ENCODE measurements around the gene JOSD1.

The JOSD1 gene

DNA sequence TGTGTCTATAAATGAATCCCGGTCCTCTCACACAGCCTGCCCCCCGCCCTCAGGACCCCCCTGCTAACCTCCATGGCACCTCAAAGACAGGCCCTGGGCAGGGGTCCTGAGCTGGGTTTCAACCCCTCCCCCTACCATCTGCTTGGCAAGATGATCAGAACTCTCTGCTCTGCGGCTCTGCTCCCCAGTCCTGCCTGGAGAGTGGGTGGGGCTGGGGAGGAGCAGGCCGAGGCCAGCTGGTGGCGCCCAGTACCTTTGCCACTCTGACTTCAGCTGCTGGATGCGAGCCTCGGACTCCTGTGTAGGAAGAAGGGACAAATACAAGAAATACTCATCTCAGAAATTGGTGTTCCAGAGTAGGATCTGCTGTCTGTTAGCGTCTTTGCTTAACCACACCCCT, 40.0 kb upstream of the JOSD1 start:
- H3K27me3 ChIP-seq (ENCODE audit: insufficient read depth, low read length): no peaks in the 10 kb centered on the region
- no peak overlapping the region for H4K91ac ChIP-seq (ENCODE audit: low read depth, low read length)
- no peaks in the 10 kb centered on the region for H3K79me2 ChIP-seq (ENCODE audit: control insufficient read depth, insufficient read depth, low read length, poor library complexity)
- peaks cover 83 to 85% of the 10 kb centered on the region in 2 experiments for H3K36me3 ChIP-seq (ENCODE audit: control insufficient read depth in 1 of 2, insufficient read depth in 2 of 2, low read length in 2 of 2)
- no peak overlapping the region for H3K23ac ChIP-seq (ENCODE audit: low read length)
- no peak overlapping the region for H4K12ac ChIP-seq (ENCODE audit: low read depth, low read length)
- no peak overlapping the region for H2AK5ac ChIP-seq (ENCODE audit: low read length)
- no peak overlapping the region for H3K4ac ChIP-seq (ENCODE audit: low read depth, low read length)
- no peak for DNase-seq
- no peak overlapping the region for H2AFZ ChIP-seq (ENCODE audit: insufficient read depth, low read length, poor library complexity)
- no peak overlapping the region for H4K8ac ChIP-seq (ENCODE audit: low read depth, low read length)
- H3K9ac ChIP-seq (ENCODE audit: low read length): no peak overlapping the region
- H3K18ac ChIP-seq (ENCODE audit: low read length): no peak overlapping the region
- WGBS (ENCODE audit: extremely low coverage, insufficient coverage, insufficient read length): no CpG with 5 or more reads among the region's 8 CpGs
- H3K4me3 ChIP-seq (ENCODE audit: low read depth, low read length): no peak overlapping the region
- no peaks in the 10 kb centered on the region for H3K9me3 ChIP-seq (ENCODE audit: insufficient read depth, low read depth, low read length)
- no peak overlapping the region for H2BK120ac ChIP-seq (ENCODE audit: insufficient read depth, low read length, poor library complexity)
- H3K27ac ChIP-seq (ENCODE audit: low read depth, low read length): no peak overlapping the region
- no peaks in the 10 kb centered on the region for H3K79me1 ChIP-seq (ENCODE audit: low read length)
- no peak overlapping the region for H2BK12ac ChIP-seq (ENCODE audit: low read length)
- H2BK5ac ChIP-seq (ENCODE audit: low read depth, low read length, poor library complexity): no peak overlapping the region
- no peak overlapping the region for H3K4me2 ChIP-seq (ENCODE audit: low read length)
- H3K4me1 ChIP-seq (ENCODE audit: control insufficient read depth in 1 of 2, insufficient read depth in 2 of 2, low read length in 2 of 2): no peaks in the 10 kb centered on the region
- no peak overlapping the region for H3K14ac ChIP-seq (ENCODE audit: low read length)

DNA sequence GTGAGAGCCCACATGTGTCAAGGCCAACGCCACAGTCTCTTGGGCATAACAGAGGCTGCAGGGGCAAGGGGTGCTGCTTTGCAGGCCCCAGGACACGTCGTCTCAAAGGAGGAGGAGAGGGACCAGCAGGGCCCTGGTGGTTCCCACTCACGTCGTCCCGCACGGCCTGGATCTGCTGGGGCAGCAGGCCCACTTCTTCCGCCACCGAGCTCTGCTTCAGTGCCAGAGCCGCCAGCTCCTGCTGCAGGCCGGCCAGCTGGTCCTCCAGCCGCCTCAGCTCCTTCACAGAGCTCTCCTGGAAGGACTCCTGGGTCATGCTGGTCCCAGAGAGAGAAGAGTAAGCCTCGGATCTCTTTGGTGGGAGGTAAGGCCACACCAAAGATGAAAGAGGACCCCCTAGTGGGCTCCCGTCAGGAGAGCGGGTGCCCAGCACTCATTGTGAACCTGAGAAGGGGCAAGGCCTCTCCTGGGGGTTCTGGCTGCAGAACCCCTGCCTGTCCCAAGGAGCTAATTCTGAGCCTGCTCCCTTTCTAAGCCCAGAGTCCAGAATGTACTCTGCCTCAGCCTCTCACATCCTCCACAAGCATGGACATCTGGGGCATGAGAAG, 39.5 kb upstream of the JOSD1 start:
- DNase-seq: no peak
- Histone ChIP-seq H2BK5ac (ENCODE audit: low read depth, low read length, poor library complexity) (no peak overlapping the region), H3K36me3 (ENCODE audit: control insufficient read depth in 1 of 2, insufficient read depth in 2 of 2, low read length in 2 of 2) (peaks cover 84 to 86% of the 10 kb centered on the region in 2 experiments), H3K27me3 (ENCODE audit: insufficient read depth, low read length) (no peaks in the 10 kb centered on the region), H3K79me2 (ENCODE audit: control insufficient read depth, insufficient read depth, low read length, poor library complexity) (no peaks in the 10 kb centered on the region), H3K4me1 (ENCODE audit: control insufficient read depth in 1 of 2, insufficient read depth in 2 of 2, low read length in 2 of 2) (no peaks in the 10 kb centered on the region), H3K9ac (ENCODE audit: low read length) (no peak overlapping the region), H2BK12ac (ENCODE audit: low read length) (no peak overlapping the region), H2AK5ac (ENCODE audit: low read length) (no peak overlapping the region), H3K23ac (ENCODE audit: low read length) (no peak overlapping the region), H4K8ac (ENCODE audit: low read depth, low read length) (no peak overlapping the region), H3K4me2 (ENCODE audit: low read length) (no peak overlapping the region), H3K79me1 (ENCODE audit: low read length) (no peaks in the 10 kb centered on the region), H4K91ac (ENCODE audit: low read depth, low read length) (no peak overlapping the region), H3K9me3 (ENCODE audit: insufficient read depth, low read depth, low read length) (no peaks in the 10 kb centered on the region), H2BK120ac (ENCODE audit: insufficient read depth, low read length, poor library complexity) (no peak overlapping the region), H3K4ac (ENCODE audit: low read depth, low read length) (no peak overlapping the region), H3K18ac (ENCODE audit: low read length) (no peak overlapping the region), H4K12ac (ENCODE audit: low read depth, low read length) (no peak overlapping the region), H3K27ac (ENCODE audit: low read depth, low read length) (no peak overlapping the region), H3K4me3 (ENCODE audit: low read depth, low read length) (no peak overlapping the region), H2AFZ (ENCODE audit: insufficient read depth, low read length, poor library complexity) (no peak overlapping the region), H3K14ac (ENCODE audit: low read length) (no peak overlapping the region)
- WGBS (ENCODE audit: extremely low coverage, insufficient coverage, insufficient read length): no CpG with 5 or more reads among the region's 15 CpGs

GRCh38 chr22:38739300-38740055, 38.7 kb upstream of the JOSD1 start:
- no peak overlapping the region for H2AFZ ChIP-seq (ENCODE audit: insufficient read depth, low read length, poor library complexity)
- H3K27ac ChIP-seq (ENCODE audit: low read depth, low read length): no peak overlapping the region
- H2BK5ac ChIP-seq (ENCODE audit: low read depth, low read length, poor library complexity): no peak overlapping the region
- H3K18ac ChIP-seq (ENCODE audit: low read length): no peak overlapping the region
- H2BK120ac ChIP-seq (ENCODE audit: insufficient read depth, low read length, poor library complexity): no peak overlapping the region
- no peaks in the 10 kb centered on the region for H3K9me3 ChIP-seq (ENCODE audit: insufficient read depth, low read depth, low read length)
- no peaks in the 10 kb centered on the region for H3K79me2 ChIP-seq (ENCODE audit: control insufficient read depth, insufficient read depth, low read length, poor library complexity)
- no peak overlapping the region for H3K14ac ChIP-seq (ENCODE audit: low read length)
- no peaks in the 10 kb centered on the region for H3K79me1 ChIP-seq (ENCODE audit: low read length)
- no peak overlapping the region for H3K4ac ChIP-seq (ENCODE audit: low read depth, low read length)
- no CpG with 5 or more reads among the region's 20 CpGs for WGBS (ENCODE audit: extremely low coverage, insufficient coverage, insufficient read length)
- no peak overlapping the region for H3K4me2 ChIP-seq (ENCODE audit: low read length)
- H4K12ac ChIP-seq (ENCODE audit: low read depth, low read length): no peak overlapping the region
- no peak overlapping the region for H4K8ac ChIP-seq (ENCODE audit: low read depth, low read length)
- H4K91ac ChIP-seq (ENCODE audit: low read depth, low read length): no peak overlapping the region
- no peak overlapping the region for H3K4me3 ChIP-seq (ENCODE audit: low read depth, low read length)
- no peaks in the 10 kb centered on the region for H3K4me1 ChIP-seq (ENCODE audit: control insufficient read depth in 1 of 2, insufficient read depth in 2 of 2, low read length in 2 of 2)
- peaks cover 84 to 86% of the 10 kb centered on the region in 2 experiments for H3K36me3 ChIP-seq (ENCODE audit: control insufficient read depth in 1 of 2, insufficient read depth in 2 of 2, low read length in 2 of 2)
- no peak overlapping the region for H3K23ac ChIP-seq (ENCODE audit: low read length)
- no peak overlapping the region for H3K9ac ChIP-seq (ENCODE audit: low read length)
- no peak overlapping the region for H2BK12ac ChIP-seq (ENCODE audit: low read length)
- DNase-seq: no peak
- no peaks in the 10 kb centered on the region for H3K27me3 ChIP-seq (ENCODE audit: insufficient read depth, low read length)
- no peak overlapping the region for H2AK5ac ChIP-seq (ENCODE audit: low read length)

DNA sequence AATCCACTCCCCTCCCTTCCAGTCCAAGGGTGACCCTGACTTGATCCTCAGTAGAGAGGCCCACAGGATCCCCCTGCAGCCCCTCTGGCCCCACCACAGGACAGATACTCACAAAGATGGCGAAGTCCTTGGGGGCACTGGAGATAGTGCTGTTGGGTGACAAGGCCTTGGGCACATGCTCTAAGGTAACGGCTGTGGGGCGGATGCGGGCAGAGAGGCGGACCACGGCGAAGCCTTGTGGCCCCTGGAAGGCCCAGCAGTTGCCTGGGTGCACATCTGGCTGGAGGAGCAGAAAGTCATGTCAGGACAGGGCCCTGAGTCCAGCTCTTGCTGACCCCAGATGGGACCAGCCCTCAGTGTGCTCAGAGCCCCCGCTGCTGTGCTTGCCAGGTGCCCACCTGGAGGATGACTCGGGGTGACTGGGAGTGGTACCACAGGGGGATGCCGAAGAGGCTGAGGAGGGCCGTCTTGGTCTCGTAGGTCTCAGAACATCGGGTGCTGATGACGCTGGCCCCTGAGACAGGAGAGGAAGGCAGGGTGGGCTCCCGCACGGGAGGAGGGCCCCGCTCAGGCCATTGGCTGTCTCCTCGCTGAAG, 37.8 kb upstream of the JOSD1 start:
- Histone ChIP-seq H3K18ac (ENCODE audit: low read length) (no peak overlapping the region), H3K4me1 (ENCODE audit: control insufficient read depth in 1 of 2, insufficient read depth in 2 of 2, low read length in 2 of 2) (no peaks in the 10 kb centered on the region), H3K4ac (ENCODE audit: low read depth, low read length) (no peak overlapping the region), H4K91ac (ENCODE audit: low read depth, low read length) (no peak overlapping the region), H4K12ac (ENCODE audit: low read depth, low read length) (no peak overlapping the region), H3K14ac (ENCODE audit: low read length) (no peak overlapping the region), H3K9me3 (ENCODE audit: insufficient read depth, low read depth, low read length) (no peaks in the 10 kb centered on the region), H4K8ac (ENCODE audit: low read depth, low read length) (no peak overlapping the region), H3K4me2 (ENCODE audit: low read length) (no peak overlapping the region), H2BK120ac (ENCODE audit: insufficient read depth, low read length, poor library complexity) (no peak overlapping the region), H2AFZ (ENCODE audit: insufficient read depth, low read length, poor library complexity) (no peak overlapping the region), H3K27me3 (ENCODE audit: insufficient read depth, low read length) (no peaks in the 10 kb centered on the region), H3K79me1 (ENCODE audit: low read length) (no peaks in the 10 kb centered on the region), H3K9ac (ENCODE audit: low read length) (no peak overlapping the region), H2BK12ac (ENCODE audit: low read length) (no peak overlapping the region), H3K36me3 (ENCODE audit: control insufficient read depth in 1 of 2, insufficient read depth in 2 of 2, low read length in 2 of 2) (peaks cover 91 to 94% of the 10 kb centered on the region in 2 experiments), H2BK5ac (ENCODE audit: low read depth, low read length, poor library complexity) (no peak overlapping the region), H3K4me3 (ENCODE audit: low read depth, low read length) (no peak overlapping the region), H3K23ac (ENCODE audit: low read length) (no peak overlapping the region), H2AK5ac (ENCODE audit: low read length) (no peak overlapping the region), H3K27ac (ENCODE audit: low read depth, low read length) (no peak overlapping the region), H3K79me2 (ENCODE audit: control insufficient read depth, insufficient read depth, low read length, poor library complexity) (no peaks in the 10 kb centered on the region)
- DNase-seq: no peak
- WGBS (ENCODE audit: extremely low coverage, insufficient coverage, insufficient read length): no CpG with 5 or more reads among the region's 18 CpGs

All from trophoblast cell (in vitro differentiated cells and primary cell).